Measurements from ENCODE around the gene PLLP.

DNA sequence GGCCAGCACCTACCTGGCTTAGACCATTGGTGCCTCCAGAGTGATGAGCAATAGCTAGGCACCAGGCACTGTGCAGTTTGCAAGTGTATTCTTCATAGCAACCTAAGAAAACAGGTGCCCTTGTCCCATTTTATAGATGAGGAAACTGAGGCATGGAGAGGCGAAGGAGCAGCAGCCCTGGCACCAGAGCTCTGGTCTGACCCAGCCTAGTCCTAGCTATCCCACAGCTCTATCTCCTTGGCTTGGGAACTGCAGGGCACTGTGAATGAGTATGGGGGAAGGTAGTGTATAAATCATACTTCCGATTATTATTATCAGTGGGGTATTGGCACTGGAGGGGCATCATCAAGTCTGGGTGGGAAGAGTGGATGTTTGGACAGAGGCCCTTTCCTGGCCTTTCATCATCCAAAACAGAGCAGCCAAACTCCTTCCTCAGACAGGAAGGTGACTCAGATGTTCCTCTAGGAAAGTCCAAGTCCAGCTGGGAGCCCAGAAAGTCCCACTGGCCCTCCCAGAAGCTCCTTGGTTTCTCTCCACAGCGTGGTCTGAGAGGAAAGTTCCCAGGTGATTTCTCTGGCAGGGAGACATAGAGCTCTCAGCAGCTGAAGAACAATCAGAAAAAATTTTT, 32.0 kb upstream of the PLLP start:
- TF ChIP-seq, protein P1, sequence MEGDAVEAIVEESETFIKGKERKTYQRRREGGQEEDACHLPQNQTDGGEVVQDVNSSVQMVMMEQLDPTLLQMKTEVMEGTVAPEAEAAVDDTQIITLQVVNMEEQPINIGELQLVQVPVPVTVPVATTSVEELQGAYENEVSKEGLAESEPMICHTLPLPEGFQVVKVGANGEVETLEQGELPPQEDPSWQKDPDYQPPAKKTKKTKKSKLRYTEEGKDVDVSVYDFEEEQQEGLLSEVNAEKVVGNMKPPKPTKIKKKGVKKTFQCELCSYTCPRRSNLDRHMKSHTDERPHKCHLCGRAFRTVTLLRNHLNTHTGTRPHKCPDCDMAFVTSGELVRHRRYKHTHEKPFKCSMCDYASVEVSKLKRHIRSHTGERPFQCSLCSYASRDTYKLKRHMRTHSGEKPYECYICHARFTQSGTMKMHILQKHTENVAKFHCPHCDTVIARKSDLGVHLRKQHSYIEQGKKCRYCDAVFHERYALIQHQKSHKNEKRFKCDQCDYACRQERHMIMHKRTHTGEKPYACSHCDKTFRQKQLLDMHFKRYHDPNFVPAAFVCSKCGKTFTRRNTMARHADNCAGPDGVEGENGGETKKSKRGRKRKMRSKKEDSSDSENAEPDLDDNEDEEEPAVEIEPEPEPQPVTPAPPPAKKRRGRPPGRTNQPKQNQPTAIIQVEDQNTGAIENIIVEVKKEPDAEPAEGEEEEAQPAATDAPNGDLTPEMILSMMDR (conservative IDR thresholded peaks at IDR 0.05; ENCODE audit: low read length): no peak
- no peak for TF ChIP-seq EZH2phosphoT487 (IDR thresholded peaks at IDR 0.05; ENCODE audit: borderline replicate concordance)
